IPS-11a (cell line): ENCODE data around the gene ARHGAP26.

Experiments used
- H3K4me3 ChIP-seq: one replicate; pipeline ENCODE4 v1.5.1; 2013; ENCODE audit warnings: low read depth, low read length, control low read depth

Gene ARHGAP26

DNA sequence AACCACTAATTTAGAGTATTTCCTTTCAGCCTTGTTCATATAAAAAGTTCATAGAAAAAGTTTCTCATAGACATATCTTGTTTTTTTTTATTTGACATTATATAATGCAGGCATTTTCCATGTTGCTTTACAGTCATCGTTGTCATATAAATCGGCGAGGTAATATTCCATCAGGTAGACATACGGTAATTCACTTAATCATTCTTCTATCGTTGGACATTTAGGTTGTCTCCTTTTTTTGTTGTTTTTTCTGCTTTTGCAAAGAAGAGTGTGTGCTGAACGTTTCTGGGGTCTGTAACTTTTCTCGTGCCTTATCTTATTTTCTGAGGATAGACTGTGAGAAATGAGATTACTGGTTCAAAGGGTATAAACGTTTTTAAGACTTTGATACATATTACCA is 283.6 kb downstream of the ARHGAP26 start:
- H3K4me3 ChIP-seq = no peak overlapping the region

DNA sequence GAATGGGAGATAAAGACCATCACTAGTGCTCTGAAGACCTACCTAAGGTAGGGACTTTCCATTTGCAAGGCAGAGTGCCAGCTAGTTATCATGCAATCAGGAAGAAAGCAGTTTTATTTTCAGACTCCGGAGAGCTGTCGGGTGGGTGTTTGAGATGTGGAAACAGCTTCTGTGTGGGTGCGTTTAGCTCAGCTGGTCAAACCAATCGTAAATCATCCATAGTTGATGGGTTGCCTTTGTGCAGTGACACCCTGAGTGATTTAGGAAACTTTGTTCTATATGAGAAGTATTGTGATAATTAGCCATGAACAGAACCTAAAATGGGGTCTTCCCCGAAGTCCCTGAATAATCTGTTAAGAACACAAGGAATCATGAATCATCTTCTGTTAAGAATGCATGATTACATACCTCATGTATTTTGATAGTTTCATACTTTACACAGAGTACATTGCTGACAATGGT is 284.3 kb downstream of the ARHGAP26 start:
- H3K4me3 ChIP-seq = no peak overlapping the region

GRCh38 chr5:143055596-143056338 is 285.6 kb downstream of the ARHGAP26 start:
- no peak overlapping the region for H3K4me3 ChIP-seq

DNA sequence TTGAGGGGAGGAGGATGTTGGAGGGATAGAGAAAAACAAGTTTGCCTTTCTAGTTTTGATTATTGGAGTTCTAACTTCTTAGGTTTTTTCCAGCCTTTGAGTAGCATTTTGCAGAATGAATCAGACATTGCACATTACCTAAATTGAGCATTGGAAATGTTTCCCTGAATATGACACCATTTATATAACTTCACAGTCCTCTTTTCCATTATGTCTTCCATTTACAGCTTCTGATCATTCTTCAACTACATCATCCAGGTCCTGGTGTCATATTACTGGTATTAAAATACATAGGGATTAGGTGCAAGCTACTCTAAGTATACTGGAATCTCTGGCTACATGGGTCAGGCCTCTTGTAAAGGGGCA is 286.1 kb downstream of the ARHGAP26 start:
- H3K4me3 ChIP-seq = no peak overlapping the region

- H3K4me3 ChIP-seq = no peak overlapping the region
Observed at GRCh38 chr5:143056792-143057579, 286.8 kb downstream of the ARHGAP26 start.

DNA sequence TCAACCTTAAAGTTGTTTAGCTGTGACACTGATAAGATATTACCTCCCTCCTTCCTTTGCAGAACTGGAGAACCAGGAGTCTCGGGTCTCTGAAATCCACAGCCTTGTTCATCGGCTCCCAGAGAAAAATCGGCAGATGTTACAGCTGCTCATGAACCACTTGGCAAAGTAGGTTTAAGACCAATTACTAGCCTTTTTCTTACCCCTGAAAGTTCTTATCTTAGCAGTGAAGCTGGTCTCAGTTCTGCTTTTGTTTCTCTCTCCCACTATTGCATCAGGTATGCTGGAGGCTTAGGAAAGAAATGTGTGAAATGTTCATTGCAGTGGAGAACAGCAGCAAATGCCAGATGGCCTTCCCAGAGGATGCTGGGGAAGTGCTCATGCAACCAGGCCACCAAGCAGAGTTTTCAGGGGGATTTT is 287.4 kb downstream of the ARHGAP26 start:
- H3K4me3 ChIP-seq = no peak overlapping the region

- H3K4me3 ChIP-seq = no peak overlapping the region
Observed at GRCh38 chr5:143059355-143059754, 289.2 kb downstream of the ARHGAP26 start.

GRCh38 chr5:143059976-143060765 is 290.0 kb downstream of the ARHGAP26 start:
- no peak overlapping the region for H3K4me3 ChIP-seq

DNA sequence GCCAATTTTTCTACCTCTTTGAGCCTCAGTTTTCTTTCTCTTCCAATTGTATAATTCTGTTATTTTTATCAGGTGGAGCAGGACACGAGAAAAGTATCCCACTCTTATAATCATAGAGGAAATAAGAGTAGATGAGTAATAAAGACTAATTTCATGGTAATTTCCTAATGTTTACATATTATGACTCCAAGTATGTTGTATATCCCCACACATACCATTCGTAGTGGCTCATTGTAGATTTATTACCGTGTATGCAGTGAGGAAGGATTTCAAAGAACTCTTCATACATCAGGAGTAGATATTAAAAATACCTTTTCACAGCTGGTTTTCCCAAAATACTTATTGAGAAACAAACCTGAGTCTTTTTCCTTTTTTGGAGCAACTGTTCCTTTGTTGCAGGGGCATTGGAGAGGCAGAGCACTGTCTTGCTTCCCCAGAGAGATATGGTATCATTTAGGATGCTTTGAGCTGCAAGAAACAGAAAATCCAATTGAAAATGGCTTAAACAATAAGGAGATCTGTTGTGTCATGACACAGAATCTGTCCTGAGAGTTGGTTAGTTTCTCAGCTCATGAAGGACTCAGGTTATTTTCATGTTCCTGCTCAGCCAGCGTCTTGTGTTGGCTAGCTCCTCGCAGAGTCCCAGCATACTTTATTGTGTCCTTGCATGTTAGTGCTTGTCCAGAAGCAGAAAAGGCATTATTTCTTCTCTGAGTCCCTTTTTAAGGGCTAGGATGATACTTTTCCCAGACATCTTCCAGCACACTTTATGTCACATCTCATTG is 291.2 kb downstream of the ARHGAP26 start:
- no peak overlapping the region for H3K4me3 ChIP-seq

GRCh38 chr5:143062379-143062778 is 292.2 kb downstream of the ARHGAP26 start:
- H3K4me3 ChIP-seq = no peak overlapping the region

GRCh38 chr5:143063175-143063970 is 293.2 kb downstream of the ARHGAP26 start:
- H3K4me3 ChIP-seq = no peak overlapping the region

DNA sequence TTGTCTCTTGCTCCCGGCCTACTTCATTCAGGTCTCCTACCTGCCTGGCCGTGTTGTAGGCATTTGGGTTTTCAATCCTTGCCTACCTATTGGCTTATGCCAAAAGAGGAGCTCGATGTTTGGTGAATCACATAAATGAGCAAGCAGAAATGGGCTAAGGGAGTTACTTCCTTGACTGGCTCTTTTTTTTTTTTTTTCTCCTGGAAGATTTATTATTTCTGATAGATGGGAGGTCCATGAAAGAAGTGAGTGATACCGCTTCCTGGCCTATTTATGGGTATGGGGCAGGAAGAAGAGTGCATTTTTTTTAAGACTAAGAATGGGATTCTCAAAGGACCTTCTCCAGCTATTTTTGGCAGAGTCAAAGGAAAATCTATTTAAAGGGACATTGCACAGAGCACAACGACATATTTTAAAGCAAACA is 294.1 kb downstream of the ARHGAP26 start:
- H3K4me3 ChIP-seq = no peak overlapping the region

GRCh38 chr5:143064676-143065075 is 294.5 kb downstream of the ARHGAP26 start:
- H3K4me3 ChIP-seq = no peak overlapping the region

- no peak overlapping the region for H3K4me3 ChIP-seq
Observed at GRCh38 chr5:143065185-143065965, 295.2 kb downstream of the ARHGAP26 start.

- H3K4me3 ChIP-seq = no peak overlapping the region
Observed at GRCh38 chr5:143065996-143066522, 295.9 kb downstream of the ARHGAP26 start.

- H3K4me3 ChIP-seq = no peak overlapping the region
Observed at GRCh38 chr5:143066556-143067281, 296.5 kb downstream of the ARHGAP26 start.

DNA sequence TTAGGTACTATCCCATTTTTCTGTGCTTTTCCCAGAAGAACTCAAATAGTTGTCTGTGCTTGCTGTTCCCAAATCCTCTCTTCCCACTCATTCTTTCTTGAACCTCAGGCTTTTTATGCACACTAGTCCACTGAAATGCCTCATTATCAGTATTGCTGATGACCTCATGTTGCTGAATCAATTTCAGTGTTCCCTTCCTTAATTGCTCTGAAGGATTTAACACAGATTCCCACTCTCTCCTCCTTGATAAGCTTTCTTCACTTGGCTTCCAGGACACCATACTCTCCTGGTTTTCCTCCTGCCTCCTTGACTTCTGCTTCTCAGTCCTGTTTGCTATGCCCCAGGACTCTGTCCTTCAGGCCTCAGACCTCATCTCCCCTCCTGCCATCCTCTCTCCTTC is 298.5 kb downstream of the ARHGAP26 start:
- H3K4me3 ChIP-seq = no peak overlapping the region

- no peak overlapping the region for H3K4me3 ChIP-seq
Observed at GRCh38 chr5:143071927-143072326, 301.8 kb downstream of the ARHGAP26 start.
